Effector CD4-positive, alpha-beta T cell (primary cell): ENCODE results near the gene ELAVL1.
"Not testable (repeated sequence)": the region's sequence is repeated elsewhere in the genome, so short reads cannot be mapped to it uniquely, and the experiment has no call there.

Experiments
- DNase-seq: peaks from one replicate; pipeline ENCODE4 v3.0.0-alpha.2; 2020

ELAVL1 gene

GRCh38 chr19:7932930-7933300 lies 72.5 kb downstream of the ELAVL1 start:
- no peak for DNase-seq

DNA sequence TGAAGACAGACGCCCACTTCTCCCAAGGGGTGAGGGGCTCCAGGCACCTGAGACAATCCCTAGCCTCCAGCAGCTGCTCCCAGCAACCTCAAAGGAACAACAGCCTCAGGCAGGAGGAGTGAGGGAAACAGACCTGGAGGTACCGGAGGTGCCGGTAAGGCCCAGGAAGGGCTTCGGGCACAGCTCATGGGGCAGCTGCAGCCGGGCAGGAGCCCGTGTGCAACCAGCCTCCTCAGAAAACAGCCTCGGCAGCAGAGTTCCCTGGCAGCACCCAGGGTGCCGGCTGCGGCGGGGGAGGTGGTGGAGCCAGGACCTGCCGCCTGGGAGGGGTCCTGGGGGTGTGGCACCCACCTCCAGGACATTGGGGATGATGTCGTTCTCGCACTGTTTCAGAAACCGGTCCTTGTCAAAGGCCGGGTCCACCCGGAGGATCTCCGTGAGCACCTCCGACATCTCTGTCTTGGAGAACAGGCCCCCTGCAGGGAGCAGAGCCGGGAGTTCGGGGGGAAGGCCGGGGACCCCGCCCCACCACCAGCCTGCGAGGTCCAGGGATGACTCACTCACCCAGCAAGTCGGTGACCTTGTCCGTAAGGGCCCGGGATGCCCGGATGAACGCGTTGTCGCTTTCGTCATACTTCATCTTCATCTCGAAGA lies 73.0 kb downstream of the ELAVL1 start:
- no peak for DNase-seq

DNA sequence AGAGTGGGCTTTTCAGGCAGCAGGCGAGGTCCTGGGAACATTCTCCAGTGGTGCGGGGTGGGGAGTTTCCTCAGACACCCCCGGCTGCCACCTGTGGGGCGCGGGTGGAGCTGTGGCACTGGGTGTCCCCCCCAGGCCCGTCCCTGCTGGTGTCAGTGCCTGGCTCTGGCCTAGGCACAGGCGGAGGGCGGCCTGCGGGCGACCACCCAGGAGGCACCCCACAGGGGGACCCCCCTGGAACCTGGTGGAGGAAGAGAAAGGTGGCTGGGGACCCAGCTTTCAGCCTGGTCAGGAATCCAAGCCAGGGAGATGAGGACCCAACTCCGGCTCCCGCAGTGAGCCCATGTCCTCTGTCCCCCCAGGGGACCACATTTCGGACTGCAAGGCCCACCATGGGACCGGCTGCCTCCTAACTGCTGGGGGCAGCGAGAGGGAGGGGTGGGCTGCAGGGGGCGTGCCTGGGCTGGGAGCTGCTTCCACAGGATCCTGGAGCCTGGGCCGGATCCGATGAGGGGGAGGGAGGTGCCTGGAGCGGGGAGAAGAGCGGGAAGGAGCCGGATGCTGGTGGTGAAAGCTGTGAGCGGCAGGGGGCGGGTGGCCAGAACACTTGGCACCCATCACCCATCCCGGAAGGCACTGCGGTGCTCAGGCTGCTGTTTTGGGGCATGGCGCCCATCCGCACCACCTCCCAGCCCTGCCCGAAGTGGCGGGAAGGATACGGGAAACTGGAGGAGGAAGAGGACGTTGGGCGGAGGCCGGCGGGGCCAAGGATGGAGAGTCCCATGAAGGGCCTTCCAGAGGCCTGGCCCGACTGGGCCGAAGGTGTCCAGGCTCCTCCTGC lies 74.0 kb downstream of the ELAVL1 start:
- DNase-seq, result no peak

GRCh38 chr19:7930765-7931164 lies 74.7 kb downstream of the ELAVL1 start:
- no peak for DNase-seq

GRCh38 chr19:7930030-7930429 lies 75.4 kb downstream of the ELAVL1 start:
- DNase-seq, result not testable (repeated sequence)

- peak; percentile 71 for DNase-seq
Observed at GRCh38 chr19:7928741-7929701, 76.4 kb downstream of the ELAVL1 start.

- DNase-seq, result no peak
Observed at GRCh38 chr19:7928334-7928706, 77.1 kb downstream of the ELAVL1 start.

- DNase-seq, result no peak
Observed at GRCh38 chr19:7927605-7928333, 77.7 kb downstream of the ELAVL1 start.

DNA sequence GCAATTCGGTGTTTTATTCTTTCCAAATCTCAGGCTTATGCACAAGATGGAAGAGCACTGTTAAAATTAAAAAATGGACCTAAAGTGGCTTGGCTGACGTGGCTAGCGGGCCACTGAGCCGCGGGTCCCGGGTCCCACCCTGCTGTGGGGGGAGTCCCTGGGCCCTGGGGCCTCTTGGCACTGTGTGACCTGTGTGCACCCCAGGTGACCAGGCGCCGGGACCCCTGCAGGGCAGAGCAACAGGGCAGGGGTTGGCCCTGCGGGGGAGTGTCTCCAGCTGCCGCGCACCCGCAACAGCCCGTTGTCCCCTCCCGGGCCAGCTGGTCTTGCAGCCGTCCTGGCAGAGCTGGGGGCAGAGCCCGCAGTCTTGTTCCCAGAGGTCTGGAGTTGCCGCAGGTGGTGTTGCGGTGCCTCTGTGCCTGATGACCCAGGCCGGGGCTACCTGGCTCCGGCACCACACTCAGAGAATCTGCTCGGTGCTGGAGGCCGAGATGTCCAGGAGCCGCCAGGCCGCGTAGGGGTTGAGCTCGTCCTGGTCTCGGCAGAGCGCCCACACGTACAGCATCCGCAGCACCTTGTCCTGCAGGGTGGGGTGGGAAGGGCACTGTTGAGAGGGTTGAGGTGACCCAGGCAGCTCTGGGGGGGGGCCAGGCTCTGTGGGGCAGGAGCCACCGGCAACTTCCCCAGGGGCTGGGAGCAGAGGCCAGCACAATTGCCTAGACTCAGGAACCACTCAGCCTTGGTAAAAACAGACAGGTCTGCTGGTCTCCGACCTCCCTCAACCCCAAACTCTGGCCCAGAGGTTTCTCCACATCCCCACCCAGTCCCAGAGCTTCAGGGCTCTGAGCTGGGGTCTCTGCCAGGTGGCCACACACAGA lies 78.5 kb downstream of the ELAVL1 start:
- DNase-seq, result no peak

DNA sequence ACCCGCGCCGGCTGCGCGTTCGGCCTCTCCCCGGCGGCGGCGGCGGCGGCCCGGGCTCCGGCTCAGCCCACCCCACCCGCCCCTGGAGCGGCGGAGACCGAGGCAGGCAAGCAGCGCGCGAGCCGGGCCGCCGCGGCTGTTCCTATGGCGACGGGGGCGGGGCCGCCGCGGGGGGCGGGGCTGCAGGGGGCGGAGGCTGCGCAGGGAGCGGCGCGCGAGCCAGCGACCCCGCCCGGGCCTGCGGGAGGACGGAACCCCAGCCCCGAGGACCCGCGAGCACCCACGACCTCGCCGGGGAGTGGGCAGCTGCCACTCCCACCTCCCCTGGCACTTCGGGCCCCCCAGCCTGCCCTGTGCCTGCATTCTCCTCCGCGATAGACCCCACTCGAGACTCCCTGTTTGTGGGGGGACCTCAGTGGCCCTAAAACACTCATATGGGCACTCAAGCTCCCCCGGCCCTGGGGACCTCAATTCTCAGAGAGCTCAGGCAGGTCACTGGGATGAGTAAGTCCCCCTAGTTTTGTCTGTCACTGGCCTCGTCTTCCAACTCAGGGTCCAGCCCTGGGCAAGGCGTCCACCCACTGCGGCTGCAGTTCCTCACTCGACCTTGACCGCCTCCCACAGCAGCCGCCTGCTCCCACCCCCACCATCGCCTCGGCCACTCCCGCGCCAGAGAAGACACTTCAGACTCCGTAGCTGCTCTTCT lies 79.3 kb downstream of the ELAVL1 start, which contains the start of gene CTXN1:
Gene CTXN1 (minus strand): TSS at position 115 of the 706 bp plus-strand sequence. CDS start 597 bp downstream, outside the sequence.
- peak; percentile 67 for DNase-seq

DNA sequence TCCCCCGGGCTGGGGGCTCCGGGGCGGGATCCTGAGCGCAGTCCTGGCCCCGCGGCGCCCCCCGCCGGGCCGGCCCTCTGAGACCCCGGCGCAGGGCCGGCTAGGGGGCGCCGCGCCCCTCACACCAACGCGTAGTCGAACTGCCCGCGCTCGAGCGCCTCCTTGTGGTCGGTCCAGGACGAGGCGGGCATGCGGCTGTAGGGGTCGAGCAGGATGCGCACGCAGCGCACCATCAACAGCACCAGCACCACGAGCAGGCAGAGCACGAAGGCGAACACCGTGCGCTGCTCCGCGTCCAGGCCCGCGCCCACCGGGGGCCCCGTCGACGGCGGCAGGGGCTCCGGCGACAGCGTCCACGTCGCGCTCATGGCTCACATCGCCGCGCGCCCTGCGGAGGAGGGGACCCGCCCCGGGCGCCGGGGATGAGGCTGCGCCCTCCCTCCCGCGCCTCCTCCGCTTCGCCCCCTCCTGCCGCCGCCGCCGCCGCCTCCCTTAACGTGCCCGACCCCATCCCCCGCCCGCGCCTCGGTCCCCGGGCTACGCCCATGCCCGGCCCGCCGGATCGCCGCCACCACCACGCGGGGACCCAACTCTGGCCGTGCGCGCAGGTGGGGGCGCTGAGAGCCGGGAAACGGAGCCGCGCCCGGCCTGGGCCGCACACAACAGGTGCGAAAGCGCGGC lies 80.1 kb downstream of the ELAVL1 start:
- peak; percentile 70 for DNase-seq

DNA sequence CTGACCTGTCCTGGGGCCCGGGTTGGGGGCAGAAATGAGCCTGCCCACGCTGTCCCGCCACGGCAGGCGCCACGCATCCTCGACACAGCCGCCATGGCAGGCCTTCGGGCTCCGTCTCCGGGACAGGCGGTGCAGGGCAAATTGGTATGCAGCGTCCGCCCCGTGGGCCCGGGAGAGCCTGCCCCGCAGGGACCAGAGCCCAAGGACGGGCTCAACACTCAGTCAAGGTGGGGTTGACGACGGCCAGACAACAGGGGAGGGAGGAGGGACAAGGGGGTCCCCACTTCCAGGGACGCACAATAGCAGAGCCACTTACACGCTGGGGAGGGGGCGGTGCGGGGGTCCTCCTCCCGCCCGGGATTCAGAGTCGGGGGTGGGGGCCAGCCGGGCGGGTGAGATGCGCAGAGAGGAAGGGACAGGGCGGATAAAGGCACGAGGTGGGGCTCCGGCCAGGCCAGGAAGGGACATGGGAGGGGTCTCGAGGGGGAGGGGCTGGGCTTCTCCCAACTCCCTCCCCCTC lies 80.7 kb downstream of the ELAVL1 start:
- DNase-seq, result no peak

GRCh38 chr19:7924241-7924640 lies 81.2 kb downstream of the ELAVL1 start:
- DNase-seq, result no peak

- no peak for DNase-seq
Observed at GRCh38 chr19:7923295-7924191, 81.9 kb downstream of the ELAVL1 start.

DNA sequence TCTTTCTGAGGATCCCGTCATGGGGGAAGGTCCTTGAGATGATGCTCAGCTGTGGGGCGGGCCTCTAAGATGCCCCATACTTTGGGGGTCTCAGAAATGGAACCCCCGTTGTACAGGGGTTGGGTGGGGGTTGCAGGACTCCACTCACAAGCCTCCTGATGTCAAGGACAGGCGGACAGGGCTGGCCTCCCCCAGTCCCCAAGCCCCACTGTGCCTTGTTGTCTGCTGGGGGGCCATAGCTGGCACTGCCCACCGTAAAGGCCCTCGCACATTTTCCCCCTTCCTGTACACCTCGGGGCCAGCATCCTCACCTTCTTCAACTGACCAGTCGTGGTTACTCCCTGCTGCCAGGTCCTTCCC lies 82.6 kb downstream of the ELAVL1 start:
- DNase-seq, result no peak

GRCh38 chr19:7921967-7922835 lies 83.2 kb downstream of the ELAVL1 start:
- no peak for DNase-seq

DNA sequence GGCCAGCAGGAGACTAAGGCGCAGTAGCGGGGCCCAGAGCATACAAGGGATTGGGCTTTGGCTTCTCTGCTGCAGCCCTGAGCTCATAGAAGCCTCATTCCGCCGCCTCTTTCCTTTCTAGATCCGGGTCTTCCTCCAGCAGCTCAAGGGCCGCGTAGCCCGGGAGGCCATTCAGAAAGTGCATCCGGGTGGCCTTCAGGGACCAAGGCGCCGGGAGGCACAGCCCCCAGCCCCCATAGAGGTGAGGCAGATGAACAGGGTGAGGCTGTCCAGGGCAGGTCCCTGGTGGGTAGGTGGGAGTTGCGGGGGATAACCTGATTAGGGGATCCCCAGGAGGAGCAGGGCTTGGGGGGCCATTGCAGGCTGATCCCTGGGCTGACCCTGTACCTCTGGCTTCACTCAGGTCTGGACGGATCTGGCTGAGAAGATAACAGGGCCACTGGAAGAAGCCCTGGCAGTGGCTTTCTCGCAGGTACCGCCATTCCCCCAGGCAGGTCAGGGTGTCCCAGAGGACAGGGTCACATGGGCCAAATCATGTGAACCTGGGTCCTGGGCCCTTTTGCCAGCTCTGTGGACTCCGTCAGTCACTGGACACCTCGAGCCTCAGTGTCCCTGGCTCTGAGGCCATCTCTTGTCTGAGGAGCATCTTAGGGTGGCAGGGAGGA lies 84.0 kb downstream of the ELAVL1 start:
- DNase-seq, result no peak
